ENCODE results near the gene PHYH. TPM values are rescaled to one million over a fixed set of nuclear protein-coding genes. Genes with fewer than 3 reads are reported as not detected.

The PHYH gene
- 29.7 to 33.5 TPM (median 30.2 TPM) in 5 replicates for total RNA-seq (2022; extraction: Qiagen RNA extraction)

GRCh38 chr10:13299437-13300287, at the start of gene PHYH:
TSS of gene PHYH (minus strand) at chr10:13300064. CDS start at chr10:13300042, 22 bp downstream.

GRCh38 chr10:13348216-13349017, 48.6 kb upstream of the PHYH start, which contains the start of gene SEPHS1:
TSS of gene SEPHS1 (minus strand) at chr10:13348293. CDS start at chr10:13344950, 3,343 bp downstream.

GRCh38 chr10:13234172-13234571, 65.7 kb downstream of the PHYH start, which contains the start of gene UCMA:
TSS of gene UCMA (minus strand) at chr10:13234374. CDS start at chr10:13234258, 116 bp downstream.

Other genes starting within 250 kb of the PHYH start
- gene OPTN, start 199.9 kb downstream of the PHYH start, total RNA-seq (2022; extraction: Qiagen RNA extraction), result 49.4 to 62.9 TPM (median 52.7 TPM) in 5 replicates
- 21.9 to 27.4 TPM (median 23.9 TPM) in 5 replicates for gene MCM10, start 138.5 kb downstream of the PHYH start, total RNA-seq (2022; extraction: Qiagen RNA extraction)
- not detected in 5 replicates for gene UCMA, start 65.7 kb downstream of the PHYH start, total RNA-seq (2022; extraction: Qiagen RNA extraction)
- 62.4 to 69.8 TPM (median 63.7 TPM) in 5 replicates for gene SEPHS1, start 48.2 kb upstream of the PHYH start, total RNA-seq (2022; extraction: Qiagen RNA extraction)
- 7.5 to 10.1 TPM (median 8.7 TPM) in 5 replicates for gene BEND7, start 228.9 kb upstream of the PHYH start, total RNA-seq (2022; extraction: Qiagen RNA extraction)